Naive B cell (primary cell): Measurements from ENCODE around the gene DRD2. TPM values are rescaled to one million over a fixed set of nuclear protein-coding genes. Genes with fewer than 3 reads are reported as not detected.

Experiments used
- ATAC-seq, 2 donors: fragments of 150-1000 bp; cut with Tn5 transposase; 2 replicates each; pipeline ENCODE4 v1.10.0; 2021; ENCODE audit warnings: low read depth in 2 of 2, mild to moderate bottlenecking in 2 of 2, moderate library complexity in 2 of 2
- DNase-seq: peaks from one replicate; pipeline ENCODE4 v3.0.0; 2022
- H3K27ac Mint-ChIP-seq, 6 donors: one replicate each; pipeline ENCODE4 v1.8.0; 2020 to 2022; ENCODE audit warnings: mild to moderate bottlenecking in 6 of 6, mixed read lengths in 6 of 6, moderate library complexity in 5 of 6, inconsistent platforms in 2 of 6
- H3K27me3 Mint-ChIP-seq, 3 donors: one replicate each; pipeline ENCODE4 v1.8.0; 2021 to 2022; ENCODE audit warnings: mixed read lengths in 3 of 3, mild to moderate bottlenecking in 1 of 3
- H3K36me3 Mint-ChIP-seq, 2 donors: one replicate each; pipeline ENCODE4 v1.8.0; 2020 to 2022; ENCODE audit warnings: mixed read lengths in 2 of 2, inconsistent platforms in 1 of 2, mild to moderate bottlenecking in 1 of 2
- H3K4me1 Mint-ChIP-seq, 3 donors: one replicate each; pipeline ENCODE4 v1.8.0; 2020 to 2022; ENCODE audit warnings: mixed read lengths in 3 of 3, inconsistent platforms in 1 of 3, mild to moderate bottlenecking in 1 of 3, moderate library complexity in 1 of 3
- H3K4me3 Mint-ChIP-seq, 8 donors: one replicate each; pipeline ENCODE4 v1.8.0; 2020 to 2022; ENCODE audit warnings: mild to moderate bottlenecking in 8 of 8, mixed read lengths in 8 of 8, moderate library complexity in 8 of 8, inconsistent platforms in 2 of 8
- H3K9me3 Mint-ChIP-seq, 7 donors: one replicate each; pipeline ENCODE4 v1.8.0; 2020 to 2022; ENCODE audit warnings: mixed read lengths in 7 of 7, mild to moderate bottlenecking in 5 of 7, inconsistent platforms in 2 of 7, moderate library complexity in 1 of 7
- polyA plus RNA-seq, 6 donors: library from polyadenylated mRNA; unstranded; fragments of 300-500 nt; fragmentation: Illumina TruSeq; gene quantifications; one replicate each; pipeline ENCODE4 v1.2.3, GENCODE V29; 2021; ENCODE audit warnings: low read depth in 6 of 6

Gene DRD2
- polyA plus RNA-seq, 6 donors from 2014 or later = not detected

DNA sequence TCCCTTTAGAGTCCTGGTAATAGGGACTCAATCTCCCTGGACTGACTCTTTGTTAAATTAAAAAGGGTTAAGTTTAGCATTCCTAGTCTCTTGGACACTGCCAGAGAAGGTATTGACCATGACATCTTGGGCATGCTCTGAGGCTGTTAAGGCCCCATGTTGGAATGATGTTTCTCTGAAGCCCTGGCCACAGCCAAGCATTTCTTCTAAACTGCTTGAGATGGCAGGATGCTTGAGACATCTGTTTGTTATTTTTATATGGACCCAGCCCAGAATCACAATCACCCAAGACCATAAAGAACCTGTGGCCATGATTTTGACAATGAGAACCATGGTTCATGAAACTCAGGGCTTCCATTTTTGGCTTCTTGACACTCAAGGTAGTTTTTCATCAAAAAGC lies 93.1 kb downstream of the DRD2 start:
- Mint-ChIP-seq H3K36me3 (peaks cover 10 to 24% of the 10 kb centered on the region in 2 donors), H3K4me3 (no peak overlapping the region), H3K27ac (no peak overlapping the region), H3K4me1 (peaks cover 0 to 11% (median 6%) of the 10 kb centered on the region in 3 donors), H3K27me3 (peaks cover 0 to 10% (median 8%) of the 10 kb centered on the region in 3 donors), H3K9me3 (peaks cover 0 to 7% (median 0%) of the 10 kb centered on the region in 7 donors)
- no peak for DNase-seq
- no peak for ATAC-seq

DNA sequence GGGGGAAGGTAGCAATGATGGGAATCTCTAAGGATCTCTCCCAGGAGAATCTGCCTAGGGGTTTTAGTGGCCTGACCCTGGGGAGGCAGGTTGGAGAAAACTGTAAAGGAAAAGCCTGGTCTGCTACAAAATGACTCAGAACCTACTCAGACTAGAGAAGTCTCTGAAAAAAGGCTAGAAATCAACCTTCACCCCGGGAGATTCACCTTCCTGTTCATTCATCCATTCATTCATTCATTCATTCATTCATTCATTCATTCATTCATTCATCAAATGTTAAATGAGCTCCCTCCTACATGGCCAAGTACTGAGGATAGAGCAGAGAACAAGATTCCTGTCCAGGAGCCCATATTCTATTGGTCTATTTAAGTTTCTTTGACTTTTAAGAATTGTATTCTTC lies 96.5 kb downstream of the DRD2 start:
- Mint-ChIP-seq H3K4me3 (no peak overlapping the region), H3K27me3 (no peaks in the 10 kb centered on the region), H3K36me3 (peaks cover 12 to 16% of the 10 kb centered on the region in 2 donors), H3K4me1 (peaks cover 20 to 31% (median 22%) of the 10 kb centered on the region in 3 donors), H3K9me3 (peaks cover 0 to 7% (median 2%) of the 10 kb centered on the region in 7 donors), H3K27ac (peak overlapping the region in 3 of 6 donors; percentile 13 to 87 (median 76))
- DNase-seq (no peak), ATAC-seq (no peak)

DNA sequence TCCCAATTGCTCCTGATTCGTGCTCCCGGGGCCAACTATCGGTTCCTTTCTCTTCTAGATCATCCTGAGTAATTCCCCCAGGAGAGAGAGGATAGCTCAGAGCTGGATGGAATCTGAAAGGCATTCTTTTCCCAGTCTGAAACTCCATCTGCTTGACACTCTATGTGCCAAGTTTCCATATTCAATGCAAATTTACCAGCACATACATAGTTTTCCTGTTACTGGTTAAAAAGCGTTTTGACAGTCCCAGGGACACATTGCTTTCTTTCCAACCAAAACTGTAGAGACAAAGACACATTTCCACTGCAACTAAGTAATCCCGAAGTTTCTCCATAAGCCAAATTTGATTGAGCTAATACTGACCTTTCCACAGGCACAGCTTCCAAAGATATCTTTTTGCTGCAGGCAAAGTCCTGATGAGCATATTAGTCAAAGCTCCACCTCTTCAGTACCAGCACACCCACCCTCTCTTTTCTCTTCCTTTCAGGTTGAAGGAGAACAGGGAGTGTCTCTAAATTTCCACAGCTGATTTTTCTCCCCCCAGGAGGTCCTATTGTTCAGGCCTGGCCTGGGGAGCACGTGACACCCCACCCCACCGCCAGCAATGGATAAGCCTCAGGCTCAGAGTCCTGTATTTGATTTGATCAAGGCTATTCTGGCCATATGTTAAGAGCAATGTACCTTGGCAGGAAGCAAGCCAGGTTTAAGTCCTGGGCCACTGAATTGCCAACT lies 97.4 kb downstream of the DRD2 start:
- peak overlapping the region; percentile 41 to 97 (median 87) for H3K27ac Mint-ChIP-seq
- DNase-seq (no peak), ATAC-seq (no peak)
- no peaks in the 10 kb centered on the region for H3K27me3 Mint-ChIP-seq
- peaks cover 20% of the 10 kb centered on the region in 2 donors for H3K36me3 Mint-ChIP-seq
- H3K9me3 Mint-ChIP-seq = peaks cover 0 to 7% (median 2%) of the 10 kb centered on the region in 7 donors
- peaks cover 20 to 31% (median 22%) of the 10 kb centered on the region in 3 donors for H3K4me1 Mint-ChIP-seq
- H3K4me3 Mint-ChIP-seq = no peak overlapping the region

DNA sequence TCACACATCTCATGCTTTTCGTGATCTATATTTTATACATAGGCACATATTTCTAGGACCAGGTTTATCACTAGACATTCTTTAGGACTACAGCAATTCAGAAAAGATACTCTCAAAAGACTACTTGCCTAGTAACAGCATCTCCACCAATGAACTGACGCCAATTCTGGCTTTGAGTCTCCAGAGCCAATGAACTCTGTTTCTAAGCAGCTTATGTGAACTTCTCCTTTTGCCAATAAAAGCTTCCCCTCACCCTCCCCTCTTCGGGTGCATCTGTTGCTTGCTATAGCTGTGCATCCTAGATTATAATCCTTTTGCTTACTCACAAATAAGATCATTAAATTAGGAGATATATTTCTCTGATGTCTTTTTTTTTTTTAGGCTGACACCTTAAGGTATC lies 99.0 kb downstream of the DRD2 start:
- Mint-ChIP-seq H3K9me3 (peaks cover 0 to 7% (median 2%) of the 10 kb centered on the region in 7 donors), H3K27ac (peak overlapping the region; percentile 84 to 98 (median 94)), H3K4me1 (peaks cover 20 to 31% (median 22%) of the 10 kb centered on the region in 3 donors), H3K4me3 (peak overlapping the region in 5 of 8 donors; percentile 17 to 78 (median 45)), H3K27me3 (no peaks in the 10 kb centered on the region), H3K36me3 (peaks cover 21 to 23% of the 10 kb centered on the region in 2 donors)
- ATAC-seq (peak; percentile 99), DNase-seq (peak; percentile 61)

DNA sequence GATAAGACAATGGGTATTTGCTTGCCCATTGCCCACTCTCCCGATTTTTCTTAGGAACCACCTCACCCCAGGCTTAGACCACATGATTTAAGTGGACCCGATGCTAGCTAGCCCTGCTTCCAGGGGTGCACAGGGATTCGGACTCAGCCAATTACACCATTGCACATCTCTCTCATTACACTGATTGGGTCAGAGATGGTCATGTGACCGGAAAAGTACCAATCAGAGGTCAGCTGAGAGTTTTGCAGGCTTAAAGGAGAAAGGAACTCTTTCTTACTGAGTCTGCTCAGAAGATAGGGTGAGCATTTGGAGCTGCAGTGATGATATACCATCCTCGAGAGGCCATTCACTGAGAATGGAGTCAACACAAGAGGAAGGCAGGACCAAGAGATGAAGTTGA lies 99.8 kb downstream of the DRD2 start:
- Mint-ChIP-seq H3K4me3 (peak overlapping the region in 2 of 8 donors; percentile 4 to 78), H3K27ac (peak overlapping the region; percentile 12 to 98 (median 94)), H3K4me1 (peaks cover 20 to 31% (median 22%) of the 10 kb centered on the region in 3 donors), H3K27me3 (no peaks in the 10 kb centered on the region), H3K36me3 (peaks cover 20 to 22% of the 10 kb centered on the region in 2 donors), H3K9me3 (peaks cover 0 to 5% (median 2%) of the 10 kb centered on the region in 7 donors)
- ATAC-seq = no peak
- no peak for DNase-seq

DNA sequence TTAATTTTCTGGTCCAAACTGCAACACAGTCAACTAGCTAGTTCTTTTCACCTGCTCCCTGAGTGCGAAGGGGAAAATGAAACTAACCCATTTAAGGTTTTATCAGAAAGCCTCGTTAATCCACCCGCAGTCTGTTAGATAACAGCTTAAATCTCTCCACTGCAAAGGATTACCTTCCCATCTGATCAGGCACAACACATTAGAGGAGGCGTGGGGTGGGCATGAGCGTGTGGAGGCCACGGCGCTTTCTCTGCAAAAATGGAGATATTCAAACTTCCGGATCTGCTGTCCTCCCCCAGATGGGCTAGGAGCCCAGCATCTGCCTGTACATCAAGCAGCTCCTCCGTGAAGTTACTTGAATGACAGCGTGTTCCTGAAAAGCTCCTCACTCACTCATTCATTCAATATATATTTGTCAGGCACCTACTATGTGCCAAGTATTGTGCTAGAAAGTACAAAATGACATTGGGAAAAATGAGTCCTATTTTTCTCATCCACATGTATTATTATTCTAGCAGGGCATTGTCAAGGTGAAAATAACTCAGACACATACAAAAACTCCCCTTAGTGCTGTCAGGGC lies 101.1 kb downstream of the DRD2 start:
- ATAC-seq (no peak), DNase-seq (no peak)
- no peak overlapping the region for H3K4me3 Mint-ChIP-seq
- peaks cover 16% of the 10 kb centered on the region in 2 donors for H3K36me3 Mint-ChIP-seq
- peak overlapping the region in 4 of 6 donors; percentile 18 to 95 (median 66) for H3K27ac Mint-ChIP-seq
- H3K27me3 Mint-ChIP-seq = no peaks in the 10 kb centered on the region
- peaks cover 0 to 3% (median 0%) of the 10 kb centered on the region in 7 donors for H3K9me3 Mint-ChIP-seq
- H3K4me1 Mint-ChIP-seq = peaks cover 20 to 31% (median 22%) of the 10 kb centered on the region in 3 donors

DNA sequence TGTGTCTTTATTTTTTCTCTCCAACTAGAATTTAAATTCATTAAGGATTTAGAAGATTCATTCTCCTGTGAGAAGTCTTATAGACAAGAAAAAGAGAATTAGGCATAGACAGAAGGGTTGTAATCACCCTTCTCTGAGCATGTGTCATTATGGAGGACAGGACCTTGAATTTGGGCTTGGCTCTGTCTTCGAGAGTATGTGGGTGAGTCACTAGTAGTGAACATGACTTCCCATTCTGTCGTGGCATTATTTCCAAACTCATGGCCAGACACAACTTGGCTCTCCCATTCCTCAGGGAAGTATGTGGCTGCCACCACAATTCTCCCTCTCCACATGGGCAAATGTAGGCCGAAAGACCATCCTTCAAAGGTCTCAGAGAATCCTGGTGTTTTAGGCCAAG lies 101.9 kb downstream of the DRD2 start:
- peaks cover 0 to 5% (median 0%) of the 10 kb centered on the region in 3 donors for H3K27me3 Mint-ChIP-seq
- peaks cover 0 to 3% (median 0%) of the 10 kb centered on the region in 7 donors for H3K9me3 Mint-ChIP-seq
- ATAC-seq = no peak
- peak overlapping the region in 2 of 6 donors; percentile 39 to 95 for H3K27ac Mint-ChIP-seq
- H3K4me3 Mint-ChIP-seq = no peak overlapping the region
- no peak for DNase-seq
- peaks cover 16 to 21% of the 10 kb centered on the region in 2 donors for H3K36me3 Mint-ChIP-seq
- H3K4me1 Mint-ChIP-seq = peaks cover 20 to 31% (median 22%) of the 10 kb centered on the region in 3 donors

DNA sequence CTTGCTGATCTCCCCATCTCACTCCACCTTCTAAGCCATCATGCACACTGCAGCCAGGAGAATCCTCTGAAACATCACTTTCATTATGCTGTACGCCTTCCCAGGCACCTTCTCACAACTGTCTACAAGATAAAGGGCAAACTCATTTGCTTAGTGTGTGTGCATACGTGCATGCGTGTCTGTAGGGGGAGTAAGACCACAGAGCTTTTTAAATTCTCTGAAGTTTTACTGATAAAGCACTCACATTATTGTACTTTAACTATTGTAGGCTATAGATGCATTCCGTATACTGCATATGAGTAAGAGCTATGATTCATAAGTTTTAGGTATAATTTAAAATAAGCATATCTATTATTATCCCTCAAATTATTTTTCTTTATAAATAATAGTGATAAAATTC lies 102.9 kb downstream of the DRD2 start:
- Mint-ChIP-seq H3K36me3 (peaks cover 17 to 20% of the 10 kb centered on the region in 2 donors), H3K4me3 (no peak overlapping the region), H3K9me3 (peaks cover 0 to 3% (median 0%) of the 10 kb centered on the region in 7 donors), H3K4me1 (peaks cover 17 to 22% (median 20%) of the 10 kb centered on the region in 3 donors), H3K27me3 (peaks cover 0 to 5% (median 0%) of the 10 kb centered on the region in 3 donors), H3K27ac (peak overlapping the region in 2 of 6 donors; percentile 12 to 79)
- no peak for ATAC-seq
- DNase-seq = no peak

DNA sequence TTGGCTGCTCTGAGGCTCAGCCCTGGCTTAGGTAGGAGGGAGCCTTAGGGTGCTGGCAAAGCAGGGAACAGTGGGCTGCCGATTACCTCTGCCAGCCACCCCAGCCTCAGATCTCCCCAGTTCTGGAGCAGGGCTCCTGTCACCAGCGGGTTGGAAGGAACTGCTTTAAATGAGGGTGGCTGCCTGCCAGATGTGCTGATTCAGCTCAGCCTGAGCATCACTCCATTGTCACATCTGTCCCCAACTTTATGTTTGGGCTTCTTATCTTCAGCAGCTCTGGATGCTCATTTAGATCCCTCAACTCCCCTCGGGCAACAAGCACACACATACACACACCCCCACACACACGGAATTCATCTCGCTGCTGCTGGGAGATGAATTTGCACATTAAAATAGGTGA lies 104.6 kb downstream of the DRD2 start:
- peaks cover 23 to 25% of the 10 kb centered on the region in 2 donors for H3K36me3 Mint-ChIP-seq

DNA sequence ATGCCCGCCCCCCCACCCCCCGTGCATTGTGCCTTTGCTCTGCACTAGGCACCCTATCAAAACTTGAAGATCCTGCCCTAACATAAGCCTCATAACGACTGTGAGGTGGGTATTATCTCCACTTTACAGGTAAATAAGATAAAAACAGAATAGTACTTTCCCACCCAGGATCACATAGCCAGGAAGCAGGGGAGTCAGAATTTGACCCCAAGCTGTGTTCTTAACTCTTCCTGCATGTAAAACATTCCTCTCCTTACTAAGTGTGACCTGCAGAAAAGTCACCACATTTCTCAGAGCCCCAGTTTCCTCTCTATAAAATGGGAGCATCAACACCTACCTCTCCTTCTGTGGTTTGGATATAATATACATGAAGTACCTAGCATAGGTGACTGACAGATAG lies 105.8 kb downstream of the DRD2 start:
- Mint-ChIP-seq H3K36me3 (peaks cover 23 to 27% of the 10 kb centered on the region in 2 donors), H3K27ac (no peak overlapping the region), H3K4me3 (no peak overlapping the region), H3K27me3 (peaks cover 0 to 5% (median 0%) of the 10 kb centered on the region in 3 donors), H3K4me1 (no peaks in the 10 kb centered on the region), H3K9me3 (no peaks in the 10 kb centered on the region)
- no peak for DNase-seq
- no peak for ATAC-seq

More for the DNA sequence above, 104.6 kb downstream of the DRD2 start:
- DNase-seq = no peak
- Mint-ChIP-seq H3K9me3 (peaks cover 0 to 3% (median 0%) of the 10 kb centered on the region in 7 donors), H3K27ac (peak overlapping the region in 1 of 6 donors; percentile 71), H3K4me3 (no peak overlapping the region), H3K27me3 (peaks cover 0 to 5% (median 0%) of the 10 kb centered on the region in 3 donors), H3K4me1 (peaks cover 5% of the 10 kb centered on the region in 3 donors)
- ATAC-seq = no peak

DNA sequence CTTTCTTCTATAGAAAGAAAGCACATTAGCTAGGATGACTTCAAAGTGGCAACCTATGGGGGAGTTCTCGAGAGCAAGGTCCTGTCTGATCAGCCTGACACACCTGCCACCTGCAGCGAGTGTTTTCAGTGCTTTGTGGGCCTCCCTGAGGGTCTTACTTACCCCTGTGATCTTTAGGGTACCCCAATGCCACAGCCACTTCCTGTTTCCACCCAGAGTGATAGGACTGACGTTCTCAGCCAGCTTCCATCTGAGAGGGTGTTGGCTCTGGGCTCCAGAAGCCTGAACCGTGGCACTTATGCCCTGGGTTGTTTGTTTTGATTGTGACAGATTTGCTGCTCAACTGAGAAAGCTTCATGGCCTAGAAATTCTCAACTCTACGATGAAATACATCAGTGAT lies 109.3 kb downstream of the DRD2 start:
- Mint-ChIP-seq H3K36me3 (peaks cover 17 to 37% of the 10 kb centered on the region in 2 donors), H3K27ac (peak overlapping the region in 1 of 6 donors; percentile 26), H3K4me1 (no peaks in the 10 kb centered on the region), H3K4me3 (no peak overlapping the region), H3K9me3 (no peaks in the 10 kb centered on the region), H3K27me3 (peaks cover 0 to 5% (median 0%) of the 10 kb centered on the region in 3 donors)
- no peak for ATAC-seq
- no peak for DNase-seq

DNA sequence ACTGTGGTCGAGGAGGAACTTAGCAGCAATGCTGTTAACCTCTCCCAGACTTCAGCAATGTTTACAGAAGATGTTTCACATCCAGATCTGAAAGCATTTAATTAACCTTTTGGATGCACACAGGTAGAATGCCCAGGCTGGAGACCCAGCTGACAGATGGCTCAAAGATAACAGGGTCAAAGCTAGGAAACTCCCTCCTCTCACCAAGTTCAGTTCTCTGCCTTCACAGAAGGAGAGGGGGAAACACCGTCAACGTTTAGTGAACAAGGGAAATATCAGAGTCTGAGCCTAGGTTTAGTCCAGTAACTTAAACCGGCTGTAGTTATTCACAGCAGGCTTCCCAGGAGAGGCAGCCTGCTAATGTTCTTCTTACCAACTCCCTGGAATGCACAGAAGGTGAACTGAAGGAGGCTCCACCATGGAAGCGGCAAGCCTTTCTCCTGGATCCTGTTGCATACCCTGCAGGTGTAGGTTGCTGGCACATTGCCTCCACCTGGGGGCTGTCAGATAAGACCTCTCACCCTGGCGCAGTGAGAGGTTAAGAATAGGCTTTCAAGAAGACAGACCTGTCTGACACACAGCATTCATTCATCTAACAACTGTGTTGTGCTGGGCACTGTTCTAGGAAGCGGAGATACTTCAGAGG lies 111.1 kb downstream of the DRD2 start:
- Mint-ChIP-seq H3K4me1 (no peaks in the 10 kb centered on the region), H3K9me3 (no peaks in the 10 kb centered on the region), H3K4me3 (no peak overlapping the region), H3K27ac (no peak overlapping the region), H3K36me3 (peaks cover 27 to 48% of the 10 kb centered on the region in 2 donors), H3K27me3 (peaks cover 0 to 5% (median 0%) of the 10 kb centered on the region in 3 donors)
- no peak for ATAC-seq
- DNase-seq = no peak

DNA sequence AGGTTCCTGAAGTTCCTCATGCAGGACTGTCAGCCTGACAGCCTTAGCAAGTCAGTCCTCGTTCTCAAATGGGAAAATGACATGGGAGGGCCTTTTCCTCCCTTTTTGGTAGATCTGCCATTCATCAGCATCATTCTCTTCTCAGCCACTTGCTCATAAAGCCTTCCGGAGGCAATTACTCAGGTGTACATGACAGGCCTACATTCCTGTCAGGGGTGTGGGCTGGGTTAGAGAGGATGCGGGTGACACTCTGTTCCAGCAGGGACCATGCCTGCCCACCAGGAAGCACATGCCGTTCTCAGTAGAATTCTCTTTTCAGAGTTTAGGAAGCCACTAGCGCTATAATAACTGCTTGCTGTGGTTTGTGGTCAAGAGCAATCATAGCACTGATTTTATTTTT lies 111.8 kb downstream of the DRD2 start:
- Mint-ChIP-seq H3K27me3 (peaks cover 0 to 2% (median 0%) of the 10 kb centered on the region in 3 donors), H3K4me1 (no peaks in the 10 kb centered on the region), H3K9me3 (no peaks in the 10 kb centered on the region), H3K36me3 (peaks cover 29 to 55% of the 10 kb centered on the region in 2 donors), H3K27ac (peak overlapping the region in 1 of 6 donors; percentile 12), H3K4me3 (no peak overlapping the region)
- DNase-seq (no peak), ATAC-seq (no peak)
